Skeletal muscle tissue (tissue), 4 donors: Measurements from ENCODE around the gene SORBS2. TPM values are rescaled to one million over a fixed set of nuclear protein-coding genes. Genes with fewer than 3 reads are reported as not detected.

Experiments used
- H3K27ac ChIP-seq: one replicate; pipeline ENCODE4 v1.7.0; 2013; ENCODE audit warnings: mild to moderate bottlenecking, low read depth, low read length, inconsistent platforms
- H3K27me3 ChIP-seq, 3 donors: one replicate each; pipeline ENCODE4 v1.7.0; 2013; ENCODE audit warnings: low read length in 3 of 3; ENCODE audit not compliant: control insufficient read depth in 3 of 3, insufficient read depth in 3 of 3
- H3K36me3 ChIP-seq, 3 donors: one replicate each; pipeline ENCODE4 v1.7.0; 2013; ENCODE audit warnings: low read length in 3 of 3; ENCODE audit not compliant: control insufficient read depth in 3 of 3, insufficient read depth in 3 of 3
- H3K4me1 ChIP-seq, 3 donors: one replicate each; pipeline ENCODE4 v1.7.0; 2013; ENCODE audit warnings: low read length in 3 of 3, mild to moderate bottlenecking in 3 of 3; ENCODE audit not compliant: control insufficient read depth in 3 of 3, insufficient read depth in 3 of 3
- H3K4me3 ChIP-seq, 3 donors: one replicate each; pipeline ENCODE4 v1.7.0; 2013; ENCODE audit warnings: low read length in 3 of 3
- H3K9ac ChIP-seq, 3 donors: one replicate each; pipeline ENCODE4 v1.7.0; 2013; ENCODE audit warnings: low read length in 3 of 3, mild to moderate bottlenecking in 3 of 3, moderate library complexity in 2 of 3, low read depth in 1 of 3
- H3K9me3 ChIP-seq, 3 donors: one replicate each; pipeline ENCODE4 v1.7.0; 2013; ENCODE audit warnings: low read length in 3 of 3; ENCODE audit not compliant: control insufficient read depth in 3 of 3
- total RNA-seq: library from RNA; depleted of rRNA; stranded (reverse); fragments of >200 nt; gene quantifications from one replicate; pipeline ENCODE4 v1.2.3, GENCODE V29; 2014
- donor health status: Osteomylitis.

Gene SORBS2
- total RNA-seq, 1 donor from 2014 or later = 14.1 TPM

GRCh38 chr4:185835814-185836213 lies 23.8 kb upstream of the SORBS2 start:
- Histone ChIP-seq H3K9ac (no peak overlapping the region), H3K4me1 (peaks cover 21 to 24% (median 23%) of the 10 kb centered on the region in 3 donors), H3K27ac (no peak overlapping the region), H3K36me3 (no peaks in the 10 kb centered on the region), H3K9me3 (no peaks in the 10 kb centered on the region), H3K27me3 (no peaks in the 10 kb centered on the region), H3K4me3 (no peak overlapping the region)

- H3K36me3 ChIP-seq = no peaks in the 10 kb centered on the region
- no peak overlapping the region for H3K9ac ChIP-seq
- no peaks in the 10 kb centered on the region for H3K27me3 ChIP-seq
- H3K27ac ChIP-seq = no peak overlapping the region
- H3K4me3 ChIP-seq = no peak overlapping the region
- H3K9me3 ChIP-seq = no peaks in the 10 kb centered on the region
- peaks cover 21 to 24% (median 23%) of the 10 kb centered on the region in 3 donors for H3K4me1 ChIP-seq
Measured at GRCh38 chr4:185835336-185835735, 23.3 kb upstream of the SORBS2 start.

GRCh38 chr4:185834778-185835177 lies 22.8 kb upstream of the SORBS2 start:
- H3K27me3 ChIP-seq = no peaks in the 10 kb centered on the region
- H3K9ac ChIP-seq = no peak overlapping the region
- no peak overlapping the region for H3K27ac ChIP-seq
- H3K36me3 ChIP-seq = no peaks in the 10 kb centered on the region
- no peak overlapping the region for H3K4me3 ChIP-seq
- H3K4me1 ChIP-seq = peaks cover 17 to 19% (median 19%) of the 10 kb centered on the region in 3 donors
- no peaks in the 10 kb centered on the region for H3K9me3 ChIP-seq

GRCh38 chr4:185834088-185834487 lies 22.1 kb upstream of the SORBS2 start:
- H3K27ac ChIP-seq = no peak overlapping the region

GRCh38 chr4:185833055-185833598 lies 21.1 kb upstream of the SORBS2 start:
- peaks cover 2 to 4% (median 2%) of the 10 kb centered on the region in 3 donors for H3K4me1 ChIP-seq
- H3K9me3 ChIP-seq = no peaks in the 10 kb centered on the region
- no peaks in the 10 kb centered on the region for H3K27me3 ChIP-seq
- H3K4me3 ChIP-seq = no peak overlapping the region
- H3K27ac ChIP-seq = no peak overlapping the region
- H3K9ac ChIP-seq = no peak overlapping the region
- H3K36me3 ChIP-seq = no peaks in the 10 kb centered on the region

More at GRCh38 chr4:185834088-185834487, 22.1 kb upstream of the SORBS2 start:
- H3K27me3 ChIP-seq = no peaks in the 10 kb centered on the region
- H3K9ac ChIP-seq = no peak overlapping the region
- H3K36me3 ChIP-seq = no peaks in the 10 kb centered on the region
- H3K9me3 ChIP-seq = no peaks in the 10 kb centered on the region
- no peak overlapping the region for H3K4me3 ChIP-seq
- H3K4me1 ChIP-seq = peaks cover 11 to 13% (median 12%) of the 10 kb centered on the region in 3 donors

GRCh38 chr4:185831125-185831815 lies 19.3 kb upstream of the SORBS2 start:
- H3K27me3 ChIP-seq = no peaks in the 10 kb centered on the region
- H3K27ac ChIP-seq = no peak overlapping the region
- no peaks in the 10 kb centered on the region for H3K9me3 ChIP-seq
- H3K4me3 ChIP-seq = no peak overlapping the region
- no peaks in the 10 kb centered on the region for H3K36me3 ChIP-seq
- no peaks in the 10 kb centered on the region for H3K4me1 ChIP-seq
- no peak overlapping the region for H3K9ac ChIP-seq

- H3K36me3 ChIP-seq = no peaks in the 10 kb centered on the region
- H3K9ac ChIP-seq = no peak overlapping the region
- H3K4me1 ChIP-seq = no peaks in the 10 kb centered on the region
- H3K27me3 ChIP-seq = no peaks in the 10 kb centered on the region
- H3K27ac ChIP-seq = no peak overlapping the region
- H3K9me3 ChIP-seq = no peaks in the 10 kb centered on the region
- H3K4me3 ChIP-seq = no peak overlapping the region
Measured at GRCh38 chr4:185830263-185830994, 18.4 kb upstream of the SORBS2 start.

GRCh38 chr4:185826381-185826780 lies 14.4 kb upstream of the SORBS2 start:
- no peak overlapping the region for H3K9ac ChIP-seq
- no peak overlapping the region for H3K4me3 ChIP-seq
- no peaks in the 10 kb centered on the region for H3K9me3 ChIP-seq
- no peak overlapping the region for H3K27ac ChIP-seq
- H3K4me1 ChIP-seq = no peaks in the 10 kb centered on the region
- no peaks in the 10 kb centered on the region for H3K36me3 ChIP-seq
- H3K27me3 ChIP-seq = no peaks in the 10 kb centered on the region

GRCh38 chr4:185825737-185826136 lies 13.7 kb upstream of the SORBS2 start:
- H3K27me3 ChIP-seq = no peaks in the 10 kb centered on the region
- no peak overlapping the region for H3K4me3 ChIP-seq
- H3K4me1 ChIP-seq = no peaks in the 10 kb centered on the region
- H3K27ac ChIP-seq = no peak overlapping the region
- no peaks in the 10 kb centered on the region for H3K9me3 ChIP-seq
- no peaks in the 10 kb centered on the region for H3K36me3 ChIP-seq
- no peak overlapping the region for H3K9ac ChIP-seq

- Histone ChIP-seq H3K27me3 (no peaks in the 10 kb centered on the region), H3K9me3 (no peaks in the 10 kb centered on the region), H3K27ac (no peak overlapping the region), H3K4me1 (no peaks in the 10 kb centered on the region), H3K4me3 (no peak overlapping the region), H3K36me3 (no peaks in the 10 kb centered on the region), H3K9ac (no peak overlapping the region)
Measured at GRCh38 chr4:185822791-185823190, 10.8 kb upstream of the SORBS2 start.
